WTC11 (cell line): ENCODE data around the gene SART3. TPM values are rescaled to one million over a fixed set of nuclear protein-coding genes. Genes with fewer than 3 reads are reported as not detected.

Experiments
- ATAC-seq: fragments of 200-7000 bp; cut with Tn5 transposase; 2 replicates; pipeline ENCODE4 v1.10.0; 2021; ENCODE audit warnings: mild to moderate bottlenecking, moderate library complexity
- CTCF ChIA-PET: fragments of 300-600 bp; sonication (Branson Sonifier 250); formaldehyde crosslinking; loops from one replicate; lab custom pipeline; 2021; ENCODE audit warnings: antibody characterized with exemption; lab: Charles Lee
- POLR2A ChIA-PET: fragments of 350-600 bp; sonication (Branson Sonifier 250); formaldehyde crosslinking; loops from one replicate; lab custom pipeline; 2021; ENCODE audit warnings: antibody characterized with exemption; lab: Charles Lee
- DNase-seq: peaks from one replicate; pipeline ENCODE4 v3.0.0; 2021; ENCODE audit warnings: low spot score
- H3K27ac Mint-ChIP-seq: 2 replicates; pipeline ENCODE4 v1.8.0; 2021; ENCODE audit warnings: mixed read lengths
- H3K27me3 Mint-ChIP-seq: 2 replicates; pipeline ENCODE4 v1.8.0; 2021; ENCODE audit warnings: low read depth, mild to moderate bottlenecking, moderate library complexity, mixed read lengths
- H3K36me3 Mint-ChIP-seq: 2 replicates; pipeline ENCODE4 v1.8.0; 2021; ENCODE audit warnings: mixed read lengths
- H3K4me1 Mint-ChIP-seq: 2 replicates; pipeline ENCODE4 v1.8.0; 2022; ENCODE audit warnings: mixed read lengths
- H3K4me3 Mint-ChIP-seq: 2 replicates; pipeline ENCODE4 v1.8.0; 2021; ENCODE audit warnings: mild to moderate bottlenecking, moderate library complexity, mixed read lengths
- H3K9me3 Mint-ChIP-seq: 2 replicates; pipeline ENCODE4 v1.8.0; 2021; ENCODE audit warnings: mixed read lengths
- ATF3 ChIP-seq: sonication (generic); formaldehyde crosslinking; conservative IDR thresholded peaks from 2 replicates; pipeline ENCODE4 v1.8.1; 2022; ENCODE audit warnings: mild to moderate bottlenecking, missing genetic modification reagents
- CBFB ChIP-seq: sonication (generic); formaldehyde crosslinking; IDR thresholded peaks from 2 replicates; pipeline ENCODE4 v1.8.1; 2022; ENCODE audit warnings: mild to moderate bottlenecking, low read depth, missing genetic modification reagents
- CREM ChIP-seq: sonication (generic); formaldehyde crosslinking; IDR thresholded peaks from 2 replicates; pipeline ENCODE4 v1.8.1; 2022; ENCODE audit warnings: mild to moderate bottlenecking, missing genetic modification reagents, moderate library complexity
- ELF4 ChIP-seq: sonication (generic); formaldehyde crosslinking; IDR thresholded peaks from 2 replicates; pipeline ENCODE4 v1.8.1; 2022; ENCODE audit warnings: low read depth, mild to moderate bottlenecking, moderate library complexity, missing genetic modification reagents
- ESRRA ChIP-seq: sonication (generic); formaldehyde crosslinking; IDR thresholded peaks from 2 replicates; pipeline ENCODE4 v1.8.1; 2022; ENCODE audit warnings: mild to moderate bottlenecking, missing genetic modification reagents, borderline replicate concordance
- MLX ChIP-seq: sonication (generic); formaldehyde crosslinking; IDR thresholded peaks from 2 replicates; pipeline ENCODE4 v1.8.1; 2023; ENCODE audit warnings: mild to moderate bottlenecking, missing genetic modification reagents, moderate library complexity
- MXD4 ChIP-seq: fragments of 250-450 bp; sonication (Bioruptor Pico); IDR thresholded peaks from 2 replicates; pipeline ENCODE4 v1.8.0; 2021; ENCODE audit warnings: mild to moderate bottlenecking, moderate library complexity, borderline replicate concordance
- NFATC4 ChIP-seq: fragments of 250-450 bp; sonication (Bioruptor Pico); IDR thresholded peaks from 2 replicates; pipeline ENCODE4 v1.9.0; 2021; ENCODE audit warnings: mild to moderate bottlenecking
- NFE2L1 ChIP-seq: sonication (generic); formaldehyde crosslinking; IDR thresholded peaks from 2 replicates; pipeline ENCODE4 v1.8.1; 2023; ENCODE audit warnings: missing genetic modification reagents
- NR3C1 ChIP-seq: sonication (generic); formaldehyde crosslinking; conservative IDR thresholded peaks from 2 replicates; pipeline ENCODE4 v1.8.1; 2023; ENCODE audit warnings: low read depth, mild to moderate bottlenecking, missing genetic modification reagents
- OVOL2 ChIP-seq: fragments of 250-450 bp; sonication (Bioruptor Pico); IDR thresholded peaks from 2 replicates; pipeline ENCODE4 v1.9.0; 2021; ENCODE audit warnings: mild to moderate bottlenecking, borderline replicate concordance
- SOX15 ChIP-seq: fragments of 250-450 bp; sonication (Bioruptor Pico); IDR thresholded peaks from 2 replicates; pipeline ENCODE4 v1.9.0; 2021; ENCODE audit warnings: mild to moderate bottlenecking
- SP1 ChIP-seq: sonication (generic); formaldehyde crosslinking; conservative IDR thresholded peaks from 2 replicates; pipeline ENCODE4 v1.8.1; 2022; ENCODE audit warnings: missing genetic modification reagents
- TP53 ChIP-seq: sonication (generic); formaldehyde crosslinking; IDR thresholded peaks from 2 replicates; pipeline ENCODE4 v1.8.1; 2023; ENCODE audit warnings: mild to moderate bottlenecking, missing genetic modification reagents
- ZBTB21 ChIP-seq: sonication (generic); formaldehyde crosslinking; IDR thresholded peaks from 2 replicates; pipeline ENCODE4 v1.8.1; 2023; ENCODE audit warnings: mild to moderate bottlenecking, missing genetic modification reagents, borderline replicate concordance
- ZNF138 ChIP-seq: sonication (generic); formaldehyde crosslinking; conservative IDR thresholded peaks from 2 replicates; pipeline ENCODE4 v1.8.1; 2022; ENCODE audit warnings: mild to moderate bottlenecking, moderate library complexity, missing genetic modification reagents
- ZNF219 ChIP-seq: sonication (generic); formaldehyde crosslinking; IDR thresholded peaks from 2 replicates; pipeline ENCODE4 v1.8.0; 2023; ENCODE audit warnings: missing genetic modification reagents, mild to moderate bottlenecking, borderline replicate concordance
- ZNF396 ChIP-seq: fragments of 250-450 bp; sonication (Bioruptor Pico); IDR thresholded peaks from 2 replicates; pipeline ENCODE4 v1.8.0; 2021; ENCODE audit warnings: mild to moderate bottlenecking, moderate library complexity, borderline replicate concordance
- total RNA-seq: library from RNA; stranded (reverse); gene quantifications from 3 replicates; pipeline ENCODE4 v1.2.3, GENCODE V29; 2021
- TF ChIP-seq, protein P1 (sequence below): sonication (generic); formaldehyde crosslinking; IDR thresholded peaks from 2 replicates; pipeline ENCODE4 v1.8.1; 2023; ENCODE audit warnings: mild to moderate bottlenecking, missing genetic modification reagents, moderate library complexity
- TF ChIP-seq, protein P2 (sequence below): sonication (generic); formaldehyde crosslinking; IDR thresholded peaks from 2 replicates; pipeline ENCODE4 v1.8.1; 2022; ENCODE audit warnings: low read depth, missing genetic modification reagents, borderline replicate concordance

Gene SART3
- total RNA-seq, 1 experiment from 2014 or later: 91.2 TPM

GRCh38 chr12:108596854-108597558 lies 36.0 kb upstream of the SART3 start:
- ATAC-seq: no peak
- CTCF ChIA-PET: interaction anchor here (0.8 to 1.6 kb wide), 3 partner anchors 16 to 27 kb away, joined by 3 to 11 read pairs (median 4); no protein-coding TSS in a partner anchor
- H3K4me3 Mint-ChIP-seq: no peak overlapping the region

DNA sequence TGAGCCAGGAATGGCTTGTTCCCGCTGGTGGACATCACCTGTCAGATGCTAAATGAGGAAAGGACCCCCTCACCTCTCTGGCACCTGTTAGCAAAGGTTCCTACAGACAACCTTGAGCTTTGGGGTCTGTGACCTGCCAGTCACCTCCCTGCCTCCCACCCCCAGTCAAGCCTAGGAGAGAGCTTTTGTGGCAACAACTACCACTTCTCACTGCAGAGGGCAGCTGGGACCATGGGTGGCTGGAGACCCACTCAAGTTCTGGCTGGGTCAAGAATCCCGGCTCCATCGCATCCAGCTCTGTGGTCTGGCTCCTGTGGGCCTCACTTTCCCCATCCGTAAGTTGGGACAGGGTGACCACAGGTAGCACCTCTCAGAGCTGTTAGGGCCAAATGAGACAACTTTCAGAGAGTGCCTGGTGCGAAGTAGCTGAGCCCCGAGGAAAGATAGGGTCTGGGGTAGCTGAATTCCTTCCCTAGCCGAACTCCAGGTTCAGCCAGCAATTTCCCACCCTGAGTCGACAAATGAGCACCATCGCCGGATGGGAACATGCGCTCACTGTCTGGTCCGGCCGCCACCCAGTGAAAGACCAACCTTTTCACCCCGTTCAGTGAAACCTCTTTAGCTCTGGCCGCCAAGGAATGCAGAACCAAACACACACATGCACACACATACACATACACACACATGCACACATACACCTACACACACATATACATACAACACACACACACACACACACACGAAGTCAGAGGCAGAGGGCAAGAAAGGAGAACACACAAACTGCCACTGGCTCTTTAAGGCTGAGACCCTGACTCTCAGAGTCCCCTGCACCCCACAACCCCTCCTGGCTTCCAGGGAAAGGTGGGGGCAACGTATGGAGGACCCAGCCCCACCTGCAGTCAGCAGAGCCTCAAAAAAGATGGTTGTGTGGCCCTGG lies 35.0 kb upstream of the SART3 start:
- ATAC-seq (no peak), DNase-seq (no peak)
- no peak for TF ChIP-seq NFATC4 (CRISPR knock-in tag)
- no peak for TF ChIP-seq ESRRA (CRISPR knock-in tag)
- no peak for TF ChIP-seq CBFB (CRISPR knock-in tag)
- TF ChIP-seq ZNF219 (CRISPR knock-in tag): no peak
- no peak for TF ChIP-seq ATF3 (CRISPR knock-in tag)
- no peak for TF ChIP-seq MLX (CRISPR knock-in tag)
- no peak for TF ChIP-seq TP53 (CRISPR knock-in tag)
- TF ChIP-seq MXD4 (CRISPR knock-in tag): no peak
- TF ChIP-seq ELF4: no peak
- no peak for TF ChIP-seq SOX15 (CRISPR knock-in tag)
- TF ChIP-seq, all 79 proteins: peak for 0

More at GRCh38 chr12:108596854-108597558, 36.0 kb upstream of the SART3 start:
- no peak for TF ChIP-seq ELF4
- TF ChIP-seq, protein P1, sequence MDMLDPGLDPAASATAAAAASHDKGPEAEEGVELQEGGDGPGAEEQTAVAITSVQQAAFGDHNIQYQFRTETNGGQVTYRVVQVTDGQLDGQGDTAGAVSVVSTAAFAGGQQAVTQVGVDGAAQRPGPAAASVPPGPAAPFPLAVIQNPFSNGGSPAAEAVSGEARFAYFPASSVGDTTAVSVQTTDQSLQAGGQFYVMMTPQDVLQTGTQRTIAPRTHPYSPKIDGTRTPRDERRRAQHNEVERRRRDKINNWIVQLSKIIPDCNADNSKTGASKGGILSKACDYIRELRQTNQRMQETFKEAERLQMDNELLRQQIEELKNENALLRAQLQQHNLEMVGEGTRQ (CRISPR knock-in tag): peak; percentile 50; the same call in 1 of the 2 replicates
- H3K9me3 Mint-ChIP-seq: no peaks in the 10 kb centered on the region
- DNase-seq: no peak
- POLR2A ChIA-PET: no interaction called here
- H3K36me3 Mint-ChIP-seq: no peaks in the 10 kb centered on the region
- H3K27ac Mint-ChIP-seq: peak overlapping the region; percentile 32; the same call in 1 of the 2 replicates
- no peaks in the 10 kb centered on the region for H3K27me3 Mint-ChIP-seq
- H3K4me1 Mint-ChIP-seq: peaks cover 5% of the 10 kb centered on the region

GRCh38 chr12:108594960-108595710 lies 34.2 kb upstream of the SART3 start:
- POLR2A ChIA-PET: no interaction called here
- no peak for ATAC-seq
- CTCF ChIA-PET: interaction anchor here (0.6 to 0.9 kb wide), 3 partner anchors 17 to 374 kb away, joined by 3 to 5 read pairs (median 3); no protein-coding TSS in a partner anchor

More for the DNA sequence above, 35.0 kb upstream of the SART3 start:
- Mint-ChIP-seq H3K9me3 (no peaks in the 10 kb centered on the region), H3K4me1 (peaks cover 5% of the 10 kb centered on the region), H3K27me3 (no peaks in the 10 kb centered on the region), H3K27ac (no peak overlapping the region), H3K4me3 (no peak overlapping the region), H3K36me3 (no peaks in the 10 kb centered on the region)
- ChIA-PET POLR2A (no interaction called here), CTCF (interaction anchor here (0.8 to 0.9 kb wide), 2 partner anchors 17 to 22 kb away, joined by 3 to 5 read pairs; no protein-coding TSS in a partner anchor)

DNA sequence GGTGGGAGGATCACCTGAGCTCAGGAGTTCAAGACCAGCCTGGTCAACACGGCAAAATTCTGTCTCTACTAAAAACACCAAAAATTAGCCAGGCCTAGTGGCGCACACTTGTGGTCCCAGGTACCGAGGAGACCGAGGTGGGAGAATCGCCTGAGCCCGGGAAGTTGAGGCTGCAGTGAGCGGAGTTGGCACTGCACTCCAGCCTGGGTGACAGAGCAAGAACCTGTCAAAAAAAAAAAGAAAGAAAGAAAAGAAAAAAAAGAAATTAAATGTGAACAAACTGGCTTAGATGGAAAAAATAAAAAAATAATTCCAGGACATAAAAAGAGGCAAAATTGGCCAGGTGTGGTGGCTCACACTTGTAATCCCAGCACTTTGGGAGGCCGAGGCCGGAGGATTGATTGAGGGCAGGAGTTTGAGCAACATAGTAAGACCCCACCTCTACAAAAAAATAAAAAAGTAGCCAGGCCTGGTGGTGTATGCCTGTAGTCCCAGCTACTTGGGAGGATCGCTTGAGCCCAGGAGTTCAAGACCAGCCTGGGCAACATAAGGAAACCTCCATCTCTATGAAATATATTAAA lies 33.4 kb upstream of the SART3 start:
- CTCF ChIA-PET: interaction anchor here (1.3 kb wide), 1 partner anchor 10 kb away, joined by 5 read pairs; no protein-coding TSS in a partner anchor
- ATAC-seq: no peak
- H3K27me3 Mint-ChIP-seq: no peaks in the 10 kb centered on the region
- H3K9me3 Mint-ChIP-seq: no peaks in the 10 kb centered on the region
- no peak for DNase-seq
- no peaks in the 10 kb centered on the region for H3K36me3 Mint-ChIP-seq
- no peak overlapping the region for H3K27ac Mint-ChIP-seq
- POLR2A ChIA-PET: no interaction called here
- H3K4me1 Mint-ChIP-seq: peaks cover 10% of the 10 kb centered on the region
- no peak overlapping the region for H3K4me3 Mint-ChIP-seq
- TF ChIP-seq, protein P2, sequence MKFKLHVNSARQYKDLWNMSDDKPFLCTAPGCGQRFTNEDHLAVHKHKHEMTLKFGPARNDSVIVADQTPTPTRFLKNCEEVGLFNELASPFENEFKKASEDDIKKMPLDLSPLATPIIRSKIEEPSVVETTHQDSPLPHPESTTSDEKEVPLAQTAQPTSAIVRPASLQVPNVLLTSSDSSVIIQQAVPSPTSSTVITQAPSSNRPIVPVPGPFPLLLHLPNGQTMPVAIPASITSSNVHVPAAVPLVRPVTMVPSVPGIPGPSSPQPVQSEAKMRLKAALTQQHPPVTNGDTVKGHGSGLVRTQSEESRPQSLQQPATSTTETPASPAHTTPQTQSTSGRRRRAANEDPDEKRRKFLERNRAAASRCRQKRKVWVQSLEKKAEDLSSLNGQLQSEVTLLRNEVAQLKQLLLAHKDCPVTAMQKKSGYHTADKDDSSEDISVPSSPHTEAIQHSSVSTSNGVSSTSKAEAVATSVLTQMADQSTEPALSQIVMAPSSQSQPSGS (CRISPR knock-in tag): no peak
- TF ChIP-seq CREM (CRISPR knock-in tag) (no peak), ZNF138 (CRISPR knock-in tag) (no peak), NR3C1 (CRISPR knock-in tag) (no peak), ZNF396 (CRISPR knock-in tag) (no peak), ZBTB21 (CRISPR knock-in tag) (no peak), SOX15 (CRISPR knock-in tag) (no peak), ZNF219 (CRISPR knock-in tag) (no peak), OVOL2 (CRISPR knock-in tag) (no peak)

More at GRCh38 chr12:108594960-108595710, 34.2 kb upstream of the SART3 start:
- Mint-ChIP-seq H3K27ac (no peak overlapping the region), H3K4me1 (peaks cover 5% of the 10 kb centered on the region), H3K27me3 (no peaks in the 10 kb centered on the region), H3K4me3 (no peak overlapping the region), H3K36me3 (no peaks in the 10 kb centered on the region), H3K9me3 (no peaks in the 10 kb centered on the region)
- TF ChIP-seq NFE2L1 (CRISPR knock-in tag) (peak; percentile 8; the same call in 1 of the 2 replicates), SP1 (CRISPR knock-in tag) (no peak)
- no peak for DNase-seq
